ENCODE data around the gene AP2A2.

DNA sequence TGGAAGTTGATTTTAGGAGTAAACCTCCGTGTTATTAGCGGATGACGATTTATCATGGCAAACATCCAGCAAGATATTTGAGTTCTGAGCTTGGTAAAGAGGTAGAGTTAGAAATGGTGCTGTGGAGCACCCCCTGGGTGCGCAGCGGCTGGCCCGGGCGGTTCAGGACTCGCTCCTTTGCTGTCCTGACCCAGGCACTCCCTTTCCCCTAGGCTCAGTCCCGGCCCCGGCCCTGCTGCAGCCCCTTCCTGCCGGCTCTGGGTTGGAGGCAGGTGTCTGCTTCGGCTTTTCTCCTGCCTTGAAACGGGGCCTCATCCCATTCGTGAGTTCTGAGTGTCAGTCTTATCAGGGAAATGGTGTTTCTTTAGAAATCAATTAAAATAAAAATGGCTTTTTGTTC lies 33.4 kb downstream of the AP2A2 start:
- TF ChIP-seq POLR2AphosphoS5 (IDR thresholded peaks at IDR 0.05) = no peak
- TF ChIP-seq, protein P1, sequence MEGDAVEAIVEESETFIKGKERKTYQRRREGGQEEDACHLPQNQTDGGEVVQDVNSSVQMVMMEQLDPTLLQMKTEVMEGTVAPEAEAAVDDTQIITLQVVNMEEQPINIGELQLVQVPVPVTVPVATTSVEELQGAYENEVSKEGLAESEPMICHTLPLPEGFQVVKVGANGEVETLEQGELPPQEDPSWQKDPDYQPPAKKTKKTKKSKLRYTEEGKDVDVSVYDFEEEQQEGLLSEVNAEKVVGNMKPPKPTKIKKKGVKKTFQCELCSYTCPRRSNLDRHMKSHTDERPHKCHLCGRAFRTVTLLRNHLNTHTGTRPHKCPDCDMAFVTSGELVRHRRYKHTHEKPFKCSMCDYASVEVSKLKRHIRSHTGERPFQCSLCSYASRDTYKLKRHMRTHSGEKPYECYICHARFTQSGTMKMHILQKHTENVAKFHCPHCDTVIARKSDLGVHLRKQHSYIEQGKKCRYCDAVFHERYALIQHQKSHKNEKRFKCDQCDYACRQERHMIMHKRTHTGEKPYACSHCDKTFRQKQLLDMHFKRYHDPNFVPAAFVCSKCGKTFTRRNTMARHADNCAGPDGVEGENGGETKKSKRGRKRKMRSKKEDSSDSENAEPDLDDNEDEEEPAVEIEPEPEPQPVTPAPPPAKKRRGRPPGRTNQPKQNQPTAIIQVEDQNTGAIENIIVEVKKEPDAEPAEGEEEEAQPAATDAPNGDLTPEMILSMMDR (IDR thresholded peaks at IDR 0.05) = no peak
